Adipocyte (in vitro differentiated cells): ENCODE data around the gene PPM1A.
"Not testable (repeated sequence)": the region's sequence is repeated elsewhere in the genome, so short reads cannot be mapped to it uniquely, and the experiment has no call there.

ENCODE experiments used
- DNase-seq: peaks from one replicate; pipeline ENCODE4 v3.0.0-alpha.2; 2015; ENCODE audit warnings: low read depth
- H3K27me3 ChIP-seq: replicated peaks from 2 replicates; pipeline ENCODE4 v1.7.0; 2013; ENCODE audit warnings: mild to moderate bottlenecking, low read length, moderate library complexity; ENCODE audit not compliant: control insufficient read depth, insufficient read depth
- H3K36me3 ChIP-seq: 2 replicates; pipeline ENCODE4 v1.7.0; 2013; ENCODE audit warnings: low read length, mild to moderate bottlenecking, moderate library complexity; ENCODE audit not compliant: control insufficient read depth, insufficient read depth, severe bottlenecking
- H3K4me1 ChIP-seq: 2 replicates; pipeline ENCODE4 v1.7.0; 2013; ENCODE audit warnings: mild to moderate bottlenecking, low read length, moderate library complexity; ENCODE audit not compliant: control insufficient read depth, insufficient read depth
- H3K4me3 ChIP-seq: 2 replicates; pipeline ENCODE4 v1.7.0; 2013; ENCODE audit warnings: mild to moderate bottlenecking, low read length, moderate library complexity
- H3K9ac ChIP-seq: 2 replicates; pipeline ENCODE4 v1.7.0; 2013; ENCODE audit warnings: mild to moderate bottlenecking, low read length, moderate library complexity
- H3K9me3 ChIP-seq: 2 replicates; pipeline ENCODE4 v1.7.0; 2013; ENCODE audit warnings: mild to moderate bottlenecking, low read length, moderate library complexity; ENCODE audit not compliant: control insufficient read depth

Gene PPM1A

GRCh38 chr14:60304509-60304908 lies 55.5 kb downstream of the PPM1A start:
- Histone ChIP-seq H3K4me1 (peaks cover 3% of the 10 kb centered on the region), H3K9ac (no peak overlapping the region), H3K4me3 (no peak overlapping the region), H3K9me3 (no peaks in the 10 kb centered on the region), H3K36me3 (no peaks in the 10 kb centered on the region), H3K27me3 (no peaks in the 10 kb centered on the region)
- no peak for DNase-seq

GRCh38 chr14:60309867-60310552 lies 61.0 kb downstream of the PPM1A start:
- Histone ChIP-seq H3K4me1 (peaks cover 3% of the 10 kb centered on the region), H3K9ac (no peak overlapping the region), H3K4me3 (no peak overlapping the region), H3K9me3 (no peaks in the 10 kb centered on the region), H3K36me3 (no peaks in the 10 kb centered on the region), H3K27me3 (peaks cover 11% of the 10 kb centered on the region)
- DNase-seq = peak; percentile 17

GRCh38 chr14:60311417-60311816 lies 62.4 kb downstream of the PPM1A start:
- Histone ChIP-seq H3K9ac (no peak overlapping the region), H3K4me3 (no peak overlapping the region), H3K9me3 (no peaks in the 10 kb centered on the region), H3K4me1 (peaks cover 3% of the 10 kb centered on the region), H3K27me3 (peaks cover 23% of the 10 kb centered on the region), H3K36me3 (no peaks in the 10 kb centered on the region)
- DNase-seq = peak; percentile 24

GRCh38 chr14:60313093-60313492 lies 64.1 kb downstream of the PPM1A start:
- Histone ChIP-seq H3K4me1 (no peaks in the 10 kb centered on the region), H3K4me3 (no peak overlapping the region), H3K36me3 (no peaks in the 10 kb centered on the region), H3K27me3 (peaks cover 23% of the 10 kb centered on the region), H3K9ac (no peak overlapping the region), H3K9me3 (no peaks in the 10 kb centered on the region)
- DNase-seq = no peak

- DNase-seq = no peak
- no peaks in the 10 kb centered on the region for H3K4me1 ChIP-seq
- no peak overlapping the region for H3K9ac ChIP-seq
- H3K36me3 ChIP-seq = no peaks in the 10 kb centered on the region
- no peaks in the 10 kb centered on the region for H3K9me3 ChIP-seq
- H3K4me3 ChIP-seq = no peak overlapping the region
- H3K27me3 ChIP-seq = peaks cover 27% of the 10 kb centered on the region
These were observed 66.4 kb downstream of the PPM1A start for GRCh38 chr14:60315196-60315990.

GRCh38 chr14:60317609-60318008 lies 68.6 kb downstream of the PPM1A start:
- Histone ChIP-seq H3K36me3 (no peaks in the 10 kb centered on the region), H3K9ac (no peak overlapping the region), H3K9me3 (no peaks in the 10 kb centered on the region), H3K4me3 (no peak overlapping the region), H3K4me1 (no peaks in the 10 kb centered on the region), H3K27me3 (peaks cover 31% of the 10 kb centered on the region)
- no peak for DNase-seq

GRCh38 chr14:60320860-60321259 lies 71.8 kb downstream of the PPM1A start:
- not testable (repeated sequence) for H3K9ac ChIP-seq, H3K9me3 ChIP-seq, DNase-seq, H3K36me3 ChIP-seq, H3K4me3 ChIP-seq, H3K4me1 ChIP-seq
- H3K27me3 ChIP-seq = peaks cover 21% of the 10 kb centered on the region

GRCh38 chr14:60323199-60323896 lies 74.3 kb downstream of the PPM1A start:
- DNase-seq = no peak
- Histone ChIP-seq H3K27me3 (peaks cover 40% of the 10 kb centered on the region), H3K9me3 (no peaks in the 10 kb centered on the region), H3K36me3 (no peaks in the 10 kb centered on the region), H3K4me1 (no peaks in the 10 kb centered on the region), H3K4me3 (no peak overlapping the region), H3K9ac (no peak overlapping the region)

GRCh38 chr14:60324837-60325236 lies 75.8 kb downstream of the PPM1A start:
- Histone ChIP-seq H3K4me1 (no peaks in the 10 kb centered on the region), H3K4me3 (no peak overlapping the region), H3K9me3 (no peaks in the 10 kb centered on the region), H3K9ac (no peak overlapping the region), H3K27me3 (peaks cover 43% of the 10 kb centered on the region), H3K36me3 (no peaks in the 10 kb centered on the region)
- no peak for DNase-seq

GRCh38 chr14:60326274-60326673 lies 77.3 kb downstream of the PPM1A start:
- H3K4me3 ChIP-seq = no peak overlapping the region
- H3K9me3 ChIP-seq = no peaks in the 10 kb centered on the region
- peaks cover 39% of the 10 kb centered on the region for H3K27me3 ChIP-seq
- H3K4me1 ChIP-seq = no peaks in the 10 kb centered on the region
- H3K36me3 ChIP-seq = no peaks in the 10 kb centered on the region
- no peak overlapping the region for H3K9ac ChIP-seq
- DNase-seq = no peak
